ENCODE measurements around the gene CTXN1. TPM values are rescaled to one million over a fixed set of nuclear protein-coding genes. Genes with fewer than 3 reads are reported as not detected.

The CTXN1 gene
- total RNA-seq, 4 donors from 2014 or later, result 2.9 to 29.7 (median 4.8) TPM

- Histone ChIP-seq H3K4me3 (peak overlapping the region; percentile 67 to 83 (median 71)), H3K36me3 (peaks cover 0 to 10% (median 0%) of the 10 kb centered on the region in 4 donors), H3K27me3 (peaks cover 40% of the 10 kb centered on the region), H3K27ac (peak overlapping the region; percentile 88 to 99 (median 94)), H3K4me1 (peaks cover 31 to 67% (median 55%) of the 10 kb centered on the region in 4 donors), H3K9me3 (no peaks in the 10 kb centered on the region)
- intact Hi-C loops (cut with DNase I; ENCODE audit: low total_unique reads) (no loop called here), in situ Hi-C loops (cut with MboI; ENCODE audit: low pct_ligation_motif_present in 1 of 4, low pct_unique_long_range_greater_than_20kb in 1 of 4, low sequenced_read_pairs in 3 of 4) (no loop called here)
- peak; percentile 100 for DNase-seq
- peak; percentile 70 for TF ChIP-seq POLR2A (IDR thresholded peaks at IDR 0.05)
- TF ChIP-seq EP300 (IDR thresholded peaks at IDR 0.05; ENCODE audit: low read depth), result no peak
- TF ChIP-seq POLR2AphosphoS5 (IDR thresholded peaks at IDR 0.05), result peak; percentile 38 to 73 (median 71)
- peak in 1 of 5 experiments; percentile 9 for TF ChIP-seq CTCF (IDR thresholded peaks at IDR 0.05)
- WGBS, 2 donors (ENCODE audit: low coverage in 1 of 2), result 0% methylated on average over 20 to 51 of the region's 62 CpGs
Observed at GRCh38 chr19:7920519-7921301, 5.2 kb downstream of the CTXN1 start.

- H3K36me3 ChIP-seq, result peaks cover 0 to 10% (median 0%) of the 10 kb centered on the region in 4 donors
- peaks cover 49% of the 10 kb centered on the region for H3K27me3 ChIP-seq
- H3K27ac ChIP-seq, result peak within 1 kb of the TSS; percentile 88 to 99 (median 94)
- intact Hi-C loops (cut with DNase I; ENCODE audit: low total_unique reads), result no loop called here
- peaks cover 29 to 63% (median 47%) of the 10 kb centered on the region in 4 donors for H3K4me1 ChIP-seq
- in situ Hi-C loops (cut with MboI; ENCODE audit: low pct_ligation_motif_present in 1 of 4, low pct_unique_long_range_greater_than_20kb in 1 of 4, low sequenced_read_pairs in 3 of 4), result no loop called here
- 5 to 7% methylated on average over 4 to 60 of the region's 62 CpGs for WGBS, 2 donors (ENCODE audit: low coverage in 1 of 2)
- peak within 1 kb of the TSS; percentile 67 to 83 (median 71) for H3K4me3 ChIP-seq
- H3K9me3 ChIP-seq, result no peaks in the 10 kb centered on the region
- TF ChIP-seq CTCF (IDR thresholded peaks at IDR 0.05), result no peak
- TF ChIP-seq POLR2A (IDR thresholded peaks at IDR 0.05), result peak; percentile 36
- TF ChIP-seq EP300 (IDR thresholded peaks at IDR 0.05; ENCODE audit: low read depth), result peak; percentile 30
- peak; percentile 71 to 84 (median 77) for TF ChIP-seq POLR2AphosphoS5 (IDR thresholded peaks at IDR 0.05)
- peak; percentile 98 for DNase-seq
Observed at GRCh38 chr19:7919610-7920518, 6.1 kb downstream of the CTXN1 start, which contains the start of gene SNAPC2. TSS of gene SNAPC2 (plus strand) at chr19:7920338. CDS start at chr19:7920367, 29 bp downstream.

GRCh38 chr19:7918615-7919421 lies 7.1 kb downstream of the CTXN1 start:
- in situ Hi-C loops (cut with MboI; ENCODE audit: low pct_ligation_motif_present in 1 of 4, low pct_unique_long_range_greater_than_20kb in 1 of 4, low sequenced_read_pairs in 3 of 4), result no loop called here

More at GRCh38 chr19:7918615-7919421, 7.1 kb downstream of the CTXN1 start:
- peak overlapping the region in 2 of 4 donors; percentile 67 to 69 for H3K4me3 ChIP-seq
- peaks cover 28 to 60% (median 43%) of the 10 kb centered on the region in 4 donors for H3K4me1 ChIP-seq
- H3K36me3 ChIP-seq, result peaks cover 0 to 10% (median 0%) of the 10 kb centered on the region in 4 donors
- intact Hi-C loops (cut with DNase I; ENCODE audit: low total_unique reads), result no loop called here
- H3K9me3 ChIP-seq, result no peaks in the 10 kb centered on the region
- peak overlapping the region in 3 of 4 donors; percentile 87 to 99 (median 97) for H3K27ac ChIP-seq
- no peak for DNase-seq
- WGBS, 2 donors (ENCODE audit: low coverage in 1 of 2), result 53% methylated on average over 39 of the region's 42 CpGs; no CpG with 5 or more reads in 1 of the 2 donors
- TF ChIP-seq CTCF (IDR thresholded peaks at IDR 0.05) (no peak), POLR2A (IDR thresholded peaks at IDR 0.05) (peak; percentile 10), POLR2AphosphoS5 (IDR thresholded peaks at IDR 0.05) (no peak), EP300 (IDR thresholded peaks at IDR 0.05; ENCODE audit: low read depth) (no peak)
- peaks cover 59% of the 10 kb centered on the region for H3K27me3 ChIP-seq

Measured in transverse colon (tissue), 4 donors.